Measurements from ENCODE around the gene DGCR2.

- no peak for TF ChIP-seq EP300 (IDR thresholded peaks at IDR 0.05; ENCODE audit: borderline replicate concordance)
- no peak for TF ChIP-seq CEBPB (IDR thresholded peaks at IDR 0.05)
- no peak for TF ChIP-seq EGR1 (IDR thresholded peaks at IDR 0.05)
- TF ChIP-seq FOXM1 (IDR thresholded peaks at IDR 0.05; ENCODE audit: borderline replicate concordance, low read depth) = no peak
Observed at GRCh38 chr22:19094393-19094997, 27.7 kb downstream of the DGCR2 start.
